Germinal center (tissue), 1 donor: ENCODE data around the gene TBC1D16.

ENCODE experiments used
- DNase-seq: peaks from one replicate; pipeline ENCODE4 v3.0.0; 2012; ENCODE audit warnings: mixed read lengths, low spot score

The TBC1D16 gene

GRCh38 chr17:79949656-79950209, 85.9 kb downstream of the TBC1D16 start:
- DNase-seq = no peak

DNA sequence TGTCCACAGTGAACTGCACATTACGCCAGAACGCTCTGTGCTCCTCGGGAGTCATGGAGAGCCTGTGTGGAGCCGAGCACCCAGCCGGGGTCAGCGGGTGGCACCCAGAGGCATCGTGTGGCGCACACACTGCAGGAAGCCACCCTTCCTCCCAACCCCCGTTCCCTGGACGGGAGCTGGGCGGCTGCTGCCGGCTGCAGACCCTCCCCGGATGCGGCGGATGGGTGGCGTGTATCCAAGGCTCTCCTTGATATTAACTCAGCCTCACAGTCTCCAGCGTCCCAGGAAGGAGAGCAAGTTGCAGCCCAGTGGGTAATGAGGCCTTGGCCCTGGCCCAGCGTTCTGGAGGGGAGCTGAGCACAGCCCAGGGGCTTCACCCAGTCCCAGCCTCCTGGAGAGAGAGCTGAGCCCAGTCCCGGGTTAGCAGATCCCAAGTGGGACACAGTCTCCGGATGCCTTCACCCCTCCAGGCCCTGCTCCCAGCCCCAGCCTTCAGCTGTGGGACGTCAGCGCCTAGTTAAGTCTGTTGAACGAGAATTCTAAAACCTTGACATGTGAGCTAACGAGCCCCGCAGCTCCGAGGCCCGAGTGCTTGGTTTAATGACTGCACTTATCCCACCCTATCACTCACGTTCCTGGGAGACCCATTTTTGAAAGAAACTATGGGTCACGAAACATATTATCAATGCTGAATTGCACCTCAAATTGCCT, 86.6 kb downstream of the TBC1D16 start:
- no peak for DNase-seq

- DNase-seq = no peak
Measured at GRCh38 chr17:79948406-79948944, 87.2 kb downstream of the TBC1D16 start.

DNA sequence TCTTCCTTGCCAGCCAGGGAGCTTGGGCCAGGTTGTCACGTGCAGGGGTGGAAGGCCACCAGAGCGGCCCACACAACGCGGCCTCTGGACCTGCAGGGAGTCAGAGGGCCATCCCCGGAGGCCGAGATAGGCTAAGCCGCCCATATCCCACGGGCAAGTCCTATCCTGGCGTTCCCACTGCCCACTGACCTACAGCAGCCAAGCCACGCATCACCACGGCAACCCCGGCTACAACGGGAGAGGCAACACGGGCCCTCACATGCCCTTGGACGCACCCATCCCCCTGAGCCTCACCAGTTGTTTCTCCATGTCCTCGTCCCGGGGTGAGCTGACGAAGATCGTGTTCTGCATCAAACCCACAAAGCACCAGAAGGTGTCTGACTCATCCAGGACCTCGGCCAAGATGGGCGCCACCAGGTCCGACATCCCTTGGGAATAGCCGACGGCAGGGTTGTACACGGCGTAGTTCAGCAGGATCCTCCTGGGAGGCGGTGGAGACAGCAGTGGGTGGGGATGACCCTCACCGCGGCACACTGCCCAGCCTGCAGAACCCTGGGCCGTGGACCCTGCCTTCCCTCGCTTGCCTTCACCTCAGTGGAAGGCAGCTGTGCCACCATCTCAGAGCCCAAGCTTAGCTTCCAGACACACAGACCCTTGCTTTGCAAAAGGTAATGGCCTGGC, 88.2 kb downstream of the TBC1D16 start:
- no peak for DNase-seq

DNA sequence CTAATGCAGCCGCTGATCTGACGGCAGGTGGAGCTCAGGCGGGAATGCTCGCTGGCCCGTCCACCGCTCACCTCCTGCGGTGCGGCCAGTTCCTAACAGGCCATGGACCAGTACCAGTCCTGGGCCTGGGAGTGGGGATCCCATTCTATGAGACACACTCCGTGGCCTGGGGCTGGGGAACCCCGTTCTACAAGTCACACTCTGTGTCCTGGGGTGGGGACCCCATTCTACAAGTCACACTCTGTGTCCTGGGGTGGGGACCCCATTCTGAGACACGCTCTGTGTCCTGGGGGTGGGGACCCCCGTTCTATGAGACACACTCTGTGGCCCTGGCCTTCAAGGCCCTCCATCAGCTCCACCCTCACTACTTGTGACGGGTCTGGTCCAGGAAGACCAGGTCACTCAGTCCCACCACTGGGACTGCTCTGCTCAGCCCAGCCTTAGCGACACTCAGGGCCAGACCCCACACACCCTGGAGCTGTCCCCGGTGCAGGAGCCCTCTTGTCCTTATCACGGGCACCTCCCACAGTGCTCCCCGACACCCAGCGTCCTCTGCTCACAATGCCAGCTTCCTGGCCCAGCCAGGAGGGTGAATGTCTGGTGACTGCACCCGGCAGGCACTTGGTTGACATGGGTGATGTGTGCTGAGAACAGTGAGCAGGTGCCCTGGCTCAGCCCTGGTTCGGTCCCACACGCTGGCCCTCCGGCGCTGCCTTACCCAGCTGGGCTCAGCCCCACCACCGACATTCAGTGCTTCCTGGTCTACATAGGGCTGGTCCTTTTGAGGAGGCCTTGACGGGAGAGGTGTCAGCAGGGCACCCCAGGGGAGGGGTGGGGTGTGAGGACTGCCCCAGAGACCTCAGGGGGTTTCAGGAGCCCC, 89.1 kb downstream of the TBC1D16 start:
- DNase-seq = no peak

DNA sequence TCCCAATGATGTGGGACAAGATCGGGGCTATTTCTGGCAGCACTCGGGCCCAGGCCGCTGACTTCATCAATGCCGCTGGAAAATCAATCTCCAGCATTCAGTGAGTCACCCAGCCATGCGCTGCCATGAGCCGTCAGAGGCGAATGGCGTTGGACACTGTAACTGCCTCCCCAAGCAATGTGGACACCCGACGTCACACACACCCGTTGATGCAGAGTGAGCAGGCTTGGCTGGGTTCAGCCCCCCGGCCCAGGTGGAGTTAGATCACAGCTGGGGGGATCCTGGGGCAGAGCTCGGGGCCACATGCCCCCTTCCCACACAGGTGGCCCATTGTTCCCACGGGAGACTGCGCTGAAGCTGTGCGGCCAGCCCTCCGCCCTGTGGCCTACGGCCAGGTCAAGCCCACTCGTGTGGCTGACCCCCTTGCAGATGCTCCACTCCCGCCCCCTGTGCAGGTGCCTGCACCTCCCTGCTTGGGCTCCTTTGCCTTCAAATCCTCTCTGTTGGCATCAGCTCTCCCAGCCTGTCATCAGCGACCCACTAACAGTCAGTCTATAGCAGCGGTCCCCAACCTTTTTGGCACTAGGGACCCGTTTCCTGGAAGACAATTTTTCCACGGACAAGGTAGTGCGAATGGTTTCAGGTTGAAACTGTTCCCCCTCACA, 89.9 kb downstream of the TBC1D16 start:
- no peak for DNase-seq

DNA sequence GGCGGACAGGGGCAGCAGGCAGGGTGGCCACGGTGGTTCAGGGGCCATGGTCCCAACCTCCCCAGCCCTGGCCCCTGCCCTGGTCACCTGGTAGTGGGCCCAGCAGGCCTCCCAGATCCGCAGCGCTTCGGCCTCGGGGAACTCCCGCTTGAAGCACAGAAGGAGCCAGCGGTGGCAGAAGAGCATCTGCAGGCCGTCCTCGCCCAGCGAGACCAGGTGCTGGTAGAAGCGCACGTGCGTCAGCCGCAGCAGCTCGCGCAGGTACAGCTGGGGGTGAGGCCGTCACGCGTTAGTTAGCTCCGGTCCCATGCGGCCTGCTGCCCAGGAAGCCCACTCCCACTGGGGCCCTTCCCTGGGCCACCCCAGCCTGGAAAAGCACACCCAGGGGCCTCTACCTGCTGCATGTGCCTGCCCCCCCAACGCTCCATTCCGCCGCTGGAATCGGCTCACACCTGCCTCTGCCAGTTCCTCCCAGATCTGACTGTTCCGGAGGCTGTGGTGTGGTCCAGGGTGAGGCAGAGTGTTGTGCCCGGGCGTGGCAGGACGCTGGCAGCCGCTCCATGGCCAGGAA, 90.8 kb downstream of the TBC1D16 start:
- no peak for DNase-seq

GRCh38 chr17:79944251-79944812, 91.3 kb downstream of the TBC1D16 start:
- DNase-seq = no peak

DNA sequence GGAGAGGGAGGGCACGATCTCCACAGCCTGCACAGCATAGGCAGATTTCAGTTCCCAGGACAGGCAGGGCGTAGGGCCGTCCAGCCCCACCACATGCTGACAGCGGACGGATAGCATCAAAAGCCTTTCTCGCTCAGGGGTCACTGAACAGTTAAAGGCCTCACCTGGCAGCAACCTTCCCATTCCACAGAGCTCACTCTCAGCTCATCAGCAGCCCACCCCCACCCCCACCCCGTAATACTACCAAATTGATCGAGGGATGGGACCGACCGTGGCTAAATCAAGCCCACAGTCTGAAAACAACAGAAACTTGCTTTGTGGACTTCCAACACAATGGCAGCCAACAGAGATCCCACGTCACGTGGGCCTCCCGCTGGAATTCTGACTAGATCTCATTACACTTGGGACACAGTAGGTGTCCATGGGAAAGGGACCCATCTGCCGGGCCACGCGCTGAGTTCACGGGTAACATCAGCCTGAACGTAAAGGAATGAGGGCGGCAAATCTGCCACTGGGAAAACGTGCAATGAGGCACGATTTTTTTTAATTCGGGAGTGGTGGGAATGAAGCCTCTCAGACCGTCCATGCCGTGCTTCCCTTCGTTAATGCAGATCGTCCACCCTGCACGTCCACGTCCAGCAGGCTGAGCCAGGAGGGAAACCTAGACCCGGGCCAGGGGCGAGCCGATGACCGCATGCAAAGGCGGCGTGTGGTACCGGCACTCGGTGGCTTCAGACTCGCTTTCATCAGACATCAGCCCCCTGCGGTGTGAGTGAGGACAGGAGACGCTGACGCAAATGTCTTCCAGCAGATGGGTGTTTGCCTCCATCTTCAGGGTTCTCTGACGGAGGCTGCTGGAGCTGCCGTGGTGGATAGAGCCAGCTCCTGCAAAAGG, 92.1 kb downstream of the TBC1D16 start:
- DNase-seq = no peak

GRCh38 chr17:79942591-79943346, 92.9 kb downstream of the TBC1D16 start:
- DNase-seq = no peak

DNA sequence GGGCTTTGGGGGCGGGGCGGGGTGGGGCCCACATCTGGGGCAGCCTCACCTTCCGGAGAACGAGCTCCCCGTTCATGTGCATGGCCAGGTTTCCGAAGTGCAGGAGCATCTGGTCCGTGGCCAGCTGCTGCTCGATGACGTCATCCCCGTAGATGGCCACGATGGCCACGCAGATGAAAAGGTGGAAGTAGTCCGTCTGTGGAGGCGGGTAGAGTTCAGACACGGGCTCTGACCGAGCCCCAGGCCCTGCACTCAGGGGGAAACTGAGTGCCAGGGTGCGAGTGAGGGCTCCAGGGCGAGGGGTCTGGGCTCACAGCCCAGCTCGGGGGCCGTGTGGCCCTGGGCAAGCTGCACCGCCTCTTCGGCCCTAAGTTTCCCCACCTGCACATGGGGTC, 93.7 kb downstream of the TBC1D16 start:
- no peak for DNase-seq

DNA sequence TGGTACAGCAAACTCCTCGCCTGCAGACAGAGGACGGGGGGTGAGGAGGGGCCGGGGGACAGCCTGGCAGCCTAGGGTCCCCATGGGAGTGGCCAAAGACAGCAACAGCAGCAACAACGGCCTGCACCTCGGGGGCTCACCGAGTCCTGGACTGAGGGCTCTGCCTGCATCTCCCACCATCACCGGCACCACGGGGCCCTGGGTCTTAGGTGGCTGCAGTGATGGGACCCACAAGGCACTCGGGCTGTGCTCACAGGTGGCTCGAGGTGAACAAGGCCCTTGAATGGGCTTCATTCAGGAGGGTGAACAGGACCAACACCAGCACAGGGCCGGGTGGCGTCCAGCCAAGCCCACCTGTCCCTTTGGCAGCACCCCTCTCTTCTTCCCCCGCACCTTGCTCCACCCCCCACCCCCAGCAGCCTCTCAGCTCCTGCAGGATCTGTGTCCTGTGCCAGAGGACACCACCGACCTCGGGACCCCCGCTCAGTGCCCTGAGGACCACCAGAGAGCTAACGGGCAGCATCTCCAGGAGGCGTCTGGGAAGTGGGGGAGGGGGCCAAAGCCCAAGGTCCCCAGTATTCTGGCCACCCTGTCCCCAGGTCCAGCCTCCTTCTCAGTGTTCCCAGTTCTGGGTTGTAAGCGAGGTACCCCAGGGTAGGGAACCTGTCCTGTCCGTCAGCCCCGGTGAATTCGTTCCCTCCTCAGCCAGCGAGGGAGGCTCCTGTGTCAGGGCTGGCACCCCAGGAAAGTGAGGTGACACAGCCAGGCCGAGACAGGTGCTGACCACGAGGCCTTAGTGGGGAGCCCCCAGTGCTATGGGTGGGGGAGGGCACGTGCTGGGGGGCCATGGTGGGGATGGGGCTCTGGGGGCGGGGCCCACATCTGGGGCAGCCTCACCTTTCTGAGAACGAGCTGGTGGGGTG, 94.3 kb downstream of the TBC1D16 start:
- no peak for DNase-seq

DNA sequence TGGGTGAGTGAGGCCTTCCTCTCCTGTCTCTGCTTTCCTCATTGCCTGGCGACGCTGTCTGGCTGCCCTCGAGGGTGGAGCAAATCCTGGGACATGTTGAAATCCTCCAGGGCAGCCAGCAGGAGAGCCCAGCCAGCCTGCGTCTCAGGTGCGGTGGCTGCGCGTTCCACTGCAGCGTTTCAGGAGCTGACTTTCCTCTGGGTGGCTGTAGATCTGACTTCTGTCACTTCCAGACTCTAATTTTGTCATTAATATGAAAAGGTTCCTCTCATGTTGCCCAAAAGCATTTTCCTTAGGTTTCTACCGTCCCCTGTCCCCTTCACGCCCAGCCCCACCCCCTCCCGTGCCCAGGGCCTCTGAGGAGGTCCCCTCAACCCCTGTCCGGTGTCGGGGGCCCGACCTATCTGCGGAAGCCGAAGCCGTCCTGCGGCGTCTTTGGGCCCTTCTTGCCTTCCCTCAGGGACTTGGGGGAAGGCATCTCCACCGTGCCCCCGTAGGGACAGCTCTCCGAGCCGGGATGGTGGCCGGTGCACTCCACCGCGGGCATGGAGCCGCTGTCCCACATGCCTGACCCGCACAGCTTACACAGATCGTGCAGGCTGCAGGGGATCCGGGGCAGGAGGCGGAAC, 95.1 kb downstream of the TBC1D16 start:
- DNase-seq = no peak

GRCh38 chr17:79939755-79940458, 95.8 kb downstream of the TBC1D16 start:
- DNase-seq = no peak

DNA sequence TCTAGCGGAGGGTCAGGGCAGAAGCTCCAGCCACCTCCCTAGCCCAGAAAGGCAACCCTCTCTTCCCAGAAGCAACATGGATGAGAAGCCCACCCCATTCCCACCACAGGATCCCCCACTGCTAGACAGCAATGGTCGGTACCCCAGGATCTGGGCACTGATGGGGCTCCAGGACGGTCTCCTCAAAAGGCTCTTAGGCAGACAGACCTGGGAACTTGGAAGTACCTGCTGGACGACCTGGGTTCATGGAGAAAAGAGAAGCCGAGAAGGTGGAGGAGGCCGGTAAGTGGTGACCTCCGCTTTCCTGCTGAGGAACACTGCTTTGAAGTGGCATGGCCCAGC, 96.6 kb downstream of the TBC1D16 start:
- no peak for DNase-seq

DNA sequence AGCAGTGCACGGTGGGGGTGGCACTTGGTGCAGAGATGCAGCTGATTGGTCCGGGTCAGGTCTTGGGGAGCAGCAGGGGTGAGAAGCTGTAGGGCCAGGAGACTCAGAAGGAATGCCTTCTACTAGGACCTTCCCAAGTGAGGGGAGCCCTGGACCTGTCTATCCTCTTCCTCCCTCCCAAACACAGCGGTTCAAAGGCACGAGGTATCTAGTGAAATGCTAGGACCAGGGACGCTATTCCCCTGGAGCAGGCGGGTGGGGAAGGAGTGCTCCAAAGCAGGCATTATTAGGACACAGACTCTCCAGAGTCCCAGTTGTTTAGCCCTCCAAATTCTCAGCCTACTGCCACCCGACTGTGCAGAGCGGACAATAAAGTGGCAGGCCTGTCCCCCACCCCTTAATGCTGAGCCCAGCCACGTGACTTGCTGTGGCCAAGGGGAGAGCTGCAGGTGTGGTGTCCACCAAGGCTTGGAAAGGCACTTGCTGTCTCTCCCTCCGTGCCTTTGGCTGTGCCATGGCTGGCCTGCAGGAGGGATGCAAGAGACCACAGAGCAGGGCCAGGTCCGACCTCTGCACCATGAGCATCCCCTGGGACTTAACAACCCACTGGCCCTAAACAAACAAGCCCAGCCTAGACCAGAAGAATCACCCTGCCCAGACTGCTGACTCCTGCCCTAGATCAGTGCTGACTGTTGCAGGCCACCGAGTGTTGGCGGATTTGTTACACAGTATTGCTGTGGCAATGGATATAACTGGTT, 97.2 kb downstream of the TBC1D16 start:
- no peak for DNase-seq
